ENCODE measurements around the gene SCD. TPM values are rescaled to one million over a fixed set of nuclear protein-coding genes. Genes with fewer than 3 reads are reported as not detected.
A peak's percentile ranks its signal among the peaks of the same experiment; 100 is the strongest.

Gene SCD
- total RNA-seq, 1 donor from 2014 or later, result 975 TPM

GRCh38 chr10:100346351-100346764 lies 675 bp upstream of the SCD start:
- peak; percentile 79 for DNase-seq (ENCODE audit: low read depth, low spot score)
- Mint-ChIP-seq H3K4me3 (peak overlapping the region; percentile 100), H3K27ac (ENCODE audit: unreplicated experiment) (peak overlapping the region; percentile 96), H3K36me3 (ENCODE audit: low read depth) (peaks cover 32% of the 10 kb centered on the region), H3K9me3 (no peaks in the 10 kb centered on the region), H3K27me3 (ENCODE audit: low read depth) (no peaks in the 10 kb centered on the region), H3K4me1 (peaks cover 65% of the 10 kb centered on the region)
- TF ChIP-seq CTCF (conservative IDR thresholded peaks at IDR 0.05), result no peak

GRCh38 chr10:100347568-100348195 lies 649 bp downstream of the SCD start:
- DNase-seq (ENCODE audit: low read depth, low spot score), result no peak
- H3K4me1 Mint-ChIP-seq, result peaks cover 68% of the 10 kb centered on the region
- H3K27me3 Mint-ChIP-seq (ENCODE audit: low read depth), result no peaks in the 10 kb centered on the region
- peak overlapping the region; percentile 98 for H3K27ac Mint-ChIP-seq (ENCODE audit: unreplicated experiment)
- no peaks in the 10 kb centered on the region for H3K9me3 Mint-ChIP-seq
- H3K36me3 Mint-ChIP-seq (ENCODE audit: low read depth), result peaks cover 41% of the 10 kb centered on the region
- TF ChIP-seq CTCF (conservative IDR thresholded peaks at IDR 0.05), result no peak
- peak overlapping the region; percentile 100 for H3K4me3 Mint-ChIP-seq

GRCh38 chr10:100348389-100348927 lies 1.4 kb downstream of the SCD start:
- peaks cover 45% of the 10 kb centered on the region for H3K36me3 Mint-ChIP-seq (ENCODE audit: low read depth)
- peak overlapping the region; percentile 100 for H3K4me3 Mint-ChIP-seq
- H3K27me3 Mint-ChIP-seq (ENCODE audit: low read depth), result no peaks in the 10 kb centered on the region
- H3K4me1 Mint-ChIP-seq, result peaks cover 71% of the 10 kb centered on the region
- H3K9me3 Mint-ChIP-seq, result no peaks in the 10 kb centered on the region
- peak overlapping the region; percentile 69 for H3K27ac Mint-ChIP-seq (ENCODE audit: unreplicated experiment)
- no peak for TF ChIP-seq CTCF (conservative IDR thresholded peaks at IDR 0.05)
- DNase-seq (ENCODE audit: low read depth, low spot score), result no peak

- peaks cover 50% of the 10 kb centered on the region for H3K36me3 Mint-ChIP-seq (ENCODE audit: low read depth)
- no peak for TF ChIP-seq CTCF (conservative IDR thresholded peaks at IDR 0.05)
Measured at GRCh38 chr10:100349087-100349486, 2.1 kb downstream of the SCD start.

GRCh38 chr10:100349672-100350071 lies 2.6 kb downstream of the SCD start:
- no peak for DNase-seq (ENCODE audit: low read depth, low spot score)
- TF ChIP-seq CTCF (conservative IDR thresholded peaks at IDR 0.05), result no peak
- no peaks in the 10 kb centered on the region for H3K9me3 Mint-ChIP-seq
- peak overlapping the region; percentile 100 for H3K4me3 Mint-ChIP-seq
- H3K36me3 Mint-ChIP-seq (ENCODE audit: low read depth), result peaks cover 55% of the 10 kb centered on the region
- H3K27me3 Mint-ChIP-seq (ENCODE audit: low read depth), result no peaks in the 10 kb centered on the region
- H3K27ac Mint-ChIP-seq (ENCODE audit: unreplicated experiment), result no peak overlapping the region
- H3K4me1 Mint-ChIP-seq, result peaks cover 76% of the 10 kb centered on the region

More at GRCh38 chr10:100349087-100349486, 2.1 kb downstream of the SCD start:
- no peaks in the 10 kb centered on the region for H3K27me3 Mint-ChIP-seq (ENCODE audit: low read depth)
- peak overlapping the region; percentile 100 for H3K4me3 Mint-ChIP-seq
- H3K9me3 Mint-ChIP-seq, result no peaks in the 10 kb centered on the region
- peaks cover 76% of the 10 kb centered on the region for H3K4me1 Mint-ChIP-seq
- peak overlapping the region; percentile 29 for H3K27ac Mint-ChIP-seq (ENCODE audit: unreplicated experiment)
- no peak for DNase-seq (ENCODE audit: low read depth, low spot score)

All from neural crest cell (in vitro differentiated cells).